Ishikawa (cell line): Measurements from ENCODE around the gene ADGRE1.

Source experiments
- CEBPB ChIP-seq: IDR thresholded peaks from 2 replicates; pipeline ENCODE4 v1.6.1; 2012
- CREB1 ChIP-seq: IDR thresholded peaks from 2 replicates; pipeline ENCODE4 v1.6.1; 2012; ENCODE audit warnings: low read depth
- EP300 ChIP-seq: IDR thresholded peaks from 2 replicates; pipeline ENCODE4 v1.6.1; 2012; ENCODE audit warnings: borderline replicate concordance
- FOXM1 ChIP-seq: IDR thresholded peaks from 2 replicates; pipeline ENCODE4 v1.6.1; 2012; ENCODE audit warnings: low read depth, borderline replicate concordance
- NFIC ChIP-seq: IDR thresholded peaks from 2 replicates; pipeline ENCODE4 v1.6.1; 2012
- RAD21 ChIP-seq: IDR thresholded peaks from 2 replicates; pipeline ENCODE4 v1.6.1; 2012; ENCODE audit warnings: low read depth
- TAF1 ChIP-seq: IDR thresholded peaks from 2 replicates; pipeline ENCODE4 v1.6.1; 2012; ENCODE audit warnings: low read depth, mild to moderate bottlenecking
- TCF12 ChIP-seq: IDR thresholded peaks from 2 replicates; pipeline ENCODE4 v1.6.1; 2012; ENCODE audit warnings: low read depth
- TEAD4 ChIP-seq: IDR thresholded peaks from 2 replicates; pipeline ENCODE4 v1.6.1; 2012
- YY1 ChIP-seq: IDR thresholded peaks from 2 replicates; pipeline ENCODE4 v1.6.1; 2012; ENCODE audit warnings: low read depth
- ZBTB7A ChIP-seq: IDR thresholded peaks from 2 replicates; pipeline ENCODE4 v1.6.1; 2012; ENCODE audit warnings: low read depth
- TF ChIP-seq, protein P1 (sequence below): IDR thresholded peaks from 2 replicates; pipeline ENCODE4 v1.6.1; 2012
- TF ChIP-seq, protein P2 (sequence below): IDR thresholded peaks from 2 replicates; pipeline ENCODE4 v1.6.1; 2012
- TF ChIP-seq, protein P3 (sequence below): IDR thresholded peaks from 2 replicates; pipeline ENCODE4 v1.6.1; 2012; ENCODE audit warnings: low read depth, mild to moderate bottlenecking

Gene ADGRE1

DNA sequence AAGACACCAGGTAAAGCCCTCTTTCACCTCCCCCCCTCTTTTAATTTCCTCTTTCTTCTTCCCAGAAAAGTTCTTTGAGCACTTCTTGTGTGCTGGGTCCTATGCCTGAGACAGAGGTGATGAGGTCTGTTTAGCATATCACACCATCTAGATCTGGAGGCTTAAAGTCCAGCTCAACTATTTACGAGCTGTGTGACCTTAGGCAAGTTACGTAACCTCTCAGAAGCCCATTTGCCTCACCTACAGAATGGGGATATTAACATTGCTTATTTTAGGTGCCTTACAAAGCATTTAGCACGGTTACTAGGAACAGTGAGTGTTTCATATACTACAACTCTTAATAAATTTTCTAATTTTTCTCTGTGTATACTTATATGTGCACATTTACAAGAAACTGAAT is 47.7 kb downstream of the ADGRE1 start:
- TF ChIP-seq CREB1 (no peak), ZBTB7A (no peak), TCF12 (no peak), TEAD4 (no peak), FOXM1 (no peak), RAD21 (no peak), CEBPB (no peak), NFIC (no peak), YY1 (no peak), TAF1 (no peak), EP300 (no peak)
- TF ChIP-seq, protein P1, sequence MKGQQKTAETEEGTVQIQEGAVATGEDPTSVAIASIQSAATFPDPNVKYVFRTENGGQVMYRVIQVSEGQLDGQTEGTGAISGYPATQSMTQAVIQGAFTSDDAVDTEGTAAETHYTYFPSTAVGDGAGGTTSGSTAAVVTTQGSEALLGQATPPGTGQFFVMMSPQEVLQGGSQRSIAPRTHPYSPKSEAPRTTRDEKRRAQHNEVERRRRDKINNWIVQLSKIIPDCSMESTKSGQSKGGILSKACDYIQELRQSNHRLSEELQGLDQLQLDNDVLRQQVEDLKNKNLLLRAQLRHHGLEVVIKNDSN = no peak
- TF ChIP-seq, protein P2, sequence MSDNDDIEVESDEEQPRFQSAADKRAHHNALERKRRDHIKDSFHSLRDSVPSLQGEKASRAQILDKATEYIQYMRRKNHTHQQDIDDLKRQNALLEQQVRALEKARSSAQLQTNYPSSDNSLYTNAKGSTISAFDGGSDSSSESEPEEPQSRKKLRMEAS = no peak
- TF ChIP-seq, protein P3, sequence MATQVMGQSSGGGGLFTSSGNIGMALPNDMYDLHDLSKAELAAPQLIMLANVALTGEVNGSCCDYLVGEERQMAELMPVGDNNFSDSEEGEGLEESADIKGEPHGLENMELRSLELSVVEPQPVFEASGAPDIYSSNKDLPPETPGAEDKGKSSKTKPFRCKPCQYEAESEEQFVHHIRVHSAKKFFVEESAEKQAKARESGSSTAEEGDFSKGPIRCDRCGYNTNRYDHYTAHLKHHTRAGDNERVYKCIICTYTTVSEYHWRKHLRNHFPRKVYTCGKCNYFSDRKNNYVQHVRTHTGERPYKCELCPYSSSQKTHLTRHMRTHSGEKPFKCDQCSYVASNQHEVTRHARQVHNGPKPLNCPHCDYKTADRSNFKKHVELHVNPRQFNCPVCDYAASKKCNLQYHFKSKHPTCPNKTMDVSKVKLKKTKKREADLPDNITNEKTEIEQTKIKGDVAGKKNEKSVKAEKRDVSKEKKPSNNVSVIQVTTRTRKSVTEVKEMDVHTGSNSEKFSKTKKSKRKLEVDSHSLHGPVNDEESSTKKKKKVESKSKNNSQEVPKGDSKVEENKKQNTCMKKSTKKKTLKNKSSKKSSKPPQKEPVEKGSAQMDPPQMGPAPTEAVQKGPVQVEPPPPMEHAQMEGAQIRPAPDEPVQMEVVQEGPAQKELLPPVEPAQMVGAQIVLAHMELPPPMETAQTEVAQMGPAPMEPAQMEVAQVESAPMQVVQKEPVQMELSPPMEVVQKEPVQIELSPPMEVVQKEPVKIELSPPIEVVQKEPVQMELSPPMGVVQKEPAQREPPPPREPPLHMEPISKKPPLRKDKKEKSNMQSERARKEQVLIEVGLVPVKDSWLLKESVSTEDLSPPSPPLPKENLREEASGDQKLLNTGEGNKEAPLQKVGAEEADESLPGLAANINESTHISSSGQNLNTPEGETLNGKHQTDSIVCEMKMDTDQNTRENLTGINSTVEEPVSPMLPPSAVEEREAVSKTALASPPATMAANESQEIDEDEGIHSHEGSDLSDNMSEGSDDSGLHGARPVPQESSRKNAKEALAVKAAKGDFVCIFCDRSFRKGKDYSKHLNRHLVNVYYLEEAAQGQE = no peak

DNA sequence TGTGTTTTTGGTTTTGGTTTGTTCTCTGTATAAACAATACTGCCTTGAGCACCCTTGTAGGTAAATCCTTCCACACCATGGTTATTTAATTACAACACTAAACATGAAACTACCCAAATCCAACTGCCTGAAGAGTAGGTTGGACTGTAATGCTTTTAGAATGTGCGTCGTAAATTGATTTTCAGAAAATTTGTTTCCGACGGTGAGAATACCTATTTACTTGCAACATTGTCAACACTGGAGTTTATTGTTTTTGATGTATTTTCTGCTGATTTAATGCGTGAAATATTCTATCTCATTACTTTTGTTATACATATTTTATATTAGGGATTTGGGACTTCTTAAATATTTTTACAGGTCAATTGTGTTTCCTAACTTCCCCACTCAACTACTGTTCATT is 48.2 kb downstream of the ADGRE1 start:
- TF ChIP-seq TAF1 (no peak), CEBPB (no peak)

DNA sequence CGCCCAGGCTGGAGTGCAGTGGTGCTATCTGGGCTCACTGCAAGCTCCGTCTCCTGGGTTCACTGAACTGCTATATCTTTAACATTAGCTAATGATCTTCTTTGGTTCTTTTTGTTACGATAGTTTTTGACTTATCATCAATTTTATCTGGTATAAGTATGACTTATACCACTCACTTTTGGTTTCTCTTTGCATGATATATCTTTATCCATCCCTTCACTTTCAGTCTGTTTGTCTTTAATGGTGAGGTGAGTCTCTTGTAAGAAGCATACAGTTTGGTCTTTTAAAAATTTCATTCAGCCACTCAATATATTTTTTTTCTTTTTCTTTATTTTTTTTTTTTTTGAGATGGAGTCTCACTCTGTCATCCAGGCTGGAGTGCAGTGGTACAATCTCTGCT is 58.4 kb downstream of the ADGRE1 start:
- TF ChIP-seq FOXM1 = no peak

DNA sequence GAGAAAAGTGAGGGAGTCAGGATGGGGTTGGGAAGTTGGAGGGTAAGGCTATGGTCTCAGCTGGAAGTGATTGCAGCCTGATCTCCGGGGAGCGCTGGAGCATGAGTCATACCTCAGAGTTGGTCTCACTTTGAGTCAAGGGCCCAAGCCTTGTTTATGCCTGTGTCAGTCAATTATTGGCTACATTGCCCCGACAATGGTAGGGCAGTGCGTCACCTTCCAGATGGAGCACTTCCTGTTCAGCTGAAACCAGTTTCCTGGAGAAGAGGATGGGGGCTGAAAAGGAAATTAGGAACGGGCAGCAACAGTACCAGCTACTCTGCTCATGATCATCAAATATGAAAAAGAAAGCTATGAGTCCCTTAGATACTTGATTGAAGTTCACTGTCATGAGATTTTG is 60.4 kb downstream of the ADGRE1 start:
- TF ChIP-seq FOXM1 (no peak), RAD21 (no peak), EP300 (no peak), ZBTB7A (no peak), TAF1 (no peak), TCF12 (no peak), NFIC (no peak)
- TF ChIP-seq, protein P1 = no peak
- TF ChIP-seq, protein P2 = no peak

DNA sequence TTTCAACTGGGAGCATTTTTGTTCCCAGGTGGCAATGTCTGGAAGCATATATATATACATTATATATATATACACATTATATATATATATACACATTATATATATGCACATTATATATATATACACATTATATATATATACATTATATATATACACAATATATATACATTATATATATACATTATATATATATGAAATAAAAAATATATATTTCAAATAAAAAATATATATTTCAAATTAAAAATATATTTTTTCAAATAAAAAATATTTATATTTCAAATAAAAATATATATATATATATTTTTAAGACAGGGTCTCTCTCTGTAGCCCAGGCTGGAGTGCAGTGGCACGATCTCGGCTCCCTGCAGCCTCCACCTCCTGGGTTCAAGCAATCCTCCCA is 61.5 kb downstream of the ADGRE1 start:
- TF ChIP-seq TEAD4 (no peak), TCF12 (no peak), FOXM1 (no peak), CREB1 (no peak), TAF1 (no peak), CEBPB (no peak), ZBTB7A (no peak), EP300 (no peak)

DNA sequence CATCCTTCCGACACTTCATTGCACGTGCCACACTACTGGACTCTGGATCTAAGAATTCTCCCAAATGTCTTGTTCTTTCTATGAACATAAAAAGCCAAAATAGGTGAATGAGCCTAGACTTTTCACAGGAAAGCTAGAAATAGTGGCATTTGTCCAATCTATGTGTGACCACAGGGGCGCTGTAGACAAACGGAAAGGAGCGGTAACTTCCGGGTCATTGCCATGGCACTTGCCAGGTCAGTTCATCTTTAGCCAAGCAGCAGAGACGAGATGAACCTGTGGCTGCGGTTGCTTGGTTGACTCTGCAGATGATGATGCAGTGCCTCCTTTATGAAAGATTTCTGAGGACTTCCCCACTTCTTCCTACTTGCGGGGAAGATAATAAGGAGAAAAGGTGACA is 65.6 kb downstream of the ADGRE1 start:
- TF ChIP-seq, protein P3 = no peak
- TF ChIP-seq NFIC = no peak
- TF ChIP-seq, protein P1 = no peak
- no peak for TF ChIP-seq FOXM1
- TF ChIP-seq ZBTB7A = no peak
- no peak for TF ChIP-seq CEBPB
- TF ChIP-seq EP300 = no peak
- TF ChIP-seq, protein P2 = no peak
- no peak for TF ChIP-seq TAF1
- no peak for TF ChIP-seq CREB1
- TF ChIP-seq TEAD4 = no peak
